ENCODE data around the gene BBS9.
"Not testable (repeated sequence)": the region's sequence is repeated elsewhere in the genome, so short reads cannot be mapped to it uniquely, and the experiment has no call there.

BBS9 gene

GRCh38 chr7:33248671-33249070 lies 119.3 kb downstream of the BBS9 start:
- Histone ChIP-seq H3K4me3 (no peak overlapping the region), H3K27me3 (no peaks in the 10 kb centered on the region), H3K36me3 (no peaks in the 10 kb centered on the region), H3K27ac (no peak overlapping the region), H3K9me3 (no peaks in the 10 kb centered on the region), H3K4me1 (peaks cover 0 to 17% (median 2%) of the 10 kb centered on the region in 4 donors)
- DNase-seq = no peak
- TF ChIP-seq, protein P1, sequence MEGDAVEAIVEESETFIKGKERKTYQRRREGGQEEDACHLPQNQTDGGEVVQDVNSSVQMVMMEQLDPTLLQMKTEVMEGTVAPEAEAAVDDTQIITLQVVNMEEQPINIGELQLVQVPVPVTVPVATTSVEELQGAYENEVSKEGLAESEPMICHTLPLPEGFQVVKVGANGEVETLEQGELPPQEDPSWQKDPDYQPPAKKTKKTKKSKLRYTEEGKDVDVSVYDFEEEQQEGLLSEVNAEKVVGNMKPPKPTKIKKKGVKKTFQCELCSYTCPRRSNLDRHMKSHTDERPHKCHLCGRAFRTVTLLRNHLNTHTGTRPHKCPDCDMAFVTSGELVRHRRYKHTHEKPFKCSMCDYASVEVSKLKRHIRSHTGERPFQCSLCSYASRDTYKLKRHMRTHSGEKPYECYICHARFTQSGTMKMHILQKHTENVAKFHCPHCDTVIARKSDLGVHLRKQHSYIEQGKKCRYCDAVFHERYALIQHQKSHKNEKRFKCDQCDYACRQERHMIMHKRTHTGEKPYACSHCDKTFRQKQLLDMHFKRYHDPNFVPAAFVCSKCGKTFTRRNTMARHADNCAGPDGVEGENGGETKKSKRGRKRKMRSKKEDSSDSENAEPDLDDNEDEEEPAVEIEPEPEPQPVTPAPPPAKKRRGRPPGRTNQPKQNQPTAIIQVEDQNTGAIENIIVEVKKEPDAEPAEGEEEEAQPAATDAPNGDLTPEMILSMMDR (IDR thresholded peaks at IDR 0.05) = no peak
- intact Hi-C loops (cut with DNase I; ENCODE audit: low total_unique reads) = no loop called here

DNA sequence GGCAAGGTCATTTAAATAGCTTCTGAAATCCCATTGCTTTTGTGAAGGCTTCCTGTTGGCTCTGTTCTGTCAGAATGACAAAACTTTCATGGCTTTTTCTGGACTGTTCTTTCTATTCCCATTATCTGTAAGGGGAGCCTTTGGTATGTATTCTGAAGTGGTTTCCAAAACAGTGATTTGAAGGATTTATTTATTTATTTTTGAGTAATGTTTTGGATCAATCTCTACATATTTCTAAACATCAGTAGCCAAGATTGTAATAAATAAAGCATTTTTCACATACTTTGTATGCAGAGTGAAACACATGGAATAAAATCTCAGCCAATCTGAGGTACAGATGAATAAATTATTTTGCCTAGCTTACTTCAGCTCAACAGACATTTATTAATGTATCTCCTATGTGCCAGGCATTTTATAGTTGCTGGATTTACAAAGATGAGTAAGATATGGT lies 121.1 kb downstream of the BBS9 start:
- H3K27ac ChIP-seq = no peak overlapping the region
- intact Hi-C loops (cut with DNase I; ENCODE audit: low total_unique reads) = no loop called here
- TF ChIP-seq, protein P1 (IDR thresholded peaks at IDR 0.05) = no peak
- H3K36me3 ChIP-seq = no peaks in the 10 kb centered on the region
- DNase-seq = no peak
- no peaks in the 10 kb centered on the region for H3K9me3 ChIP-seq
- H3K27me3 ChIP-seq = no peaks in the 10 kb centered on the region
- H3K4me1 ChIP-seq = peaks cover 0 to 17% (median 2%) of the 10 kb centered on the region in 4 donors
- H3K4me3 ChIP-seq = no peak overlapping the region

GRCh38 chr7:33251301-33251700 lies 121.9 kb downstream of the BBS9 start:
- intact Hi-C loops (cut with DNase I; ENCODE audit: low total_unique reads) = no loop called here
- TF ChIP-seq, protein P1 (IDR thresholded peaks at IDR 0.05) = no peak
- Histone ChIP-seq H3K27ac (no peak overlapping the region), H3K4me3 (no peak overlapping the region), H3K27me3 (no peaks in the 10 kb centered on the region), H3K36me3 (no peaks in the 10 kb centered on the region), H3K9me3 (no peaks in the 10 kb centered on the region), H3K4me1 (peaks cover 0 to 17% (median 2%) of the 10 kb centered on the region in 4 donors)
- no peak for DNase-seq

DNA sequence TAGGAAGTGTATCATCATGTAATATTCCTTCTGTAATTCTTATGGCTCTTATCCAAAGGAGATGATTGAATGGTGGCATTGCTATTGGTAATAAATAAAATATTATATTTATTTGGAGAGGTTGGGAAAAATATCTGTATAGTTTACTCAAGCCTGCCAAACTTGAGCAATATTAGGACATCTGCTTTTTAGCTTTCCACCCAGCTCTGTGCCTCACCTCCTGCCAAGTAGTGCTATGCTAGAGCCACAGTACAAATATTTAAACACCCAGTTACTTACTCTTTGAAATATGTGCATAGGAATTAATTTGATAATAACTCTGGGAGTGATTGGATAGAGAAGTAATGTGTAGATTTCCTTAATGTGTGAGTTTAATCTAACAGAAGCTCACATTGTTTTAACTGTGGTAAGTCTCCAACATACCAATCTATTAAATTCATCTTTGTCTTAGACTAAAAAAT lies 129.2 kb downstream of the BBS9 start:
- no peaks in the 10 kb centered on the region for H3K9me3 ChIP-seq
- no peak overlapping the region for H3K4me3 ChIP-seq
- TF ChIP-seq, protein P1 (IDR thresholded peaks at IDR 0.05) = no peak
- no peak for DNase-seq
- no peak overlapping the region for H3K27ac ChIP-seq
- no peaks in the 10 kb centered on the region for H3K4me1 ChIP-seq
- no peaks in the 10 kb centered on the region for H3K36me3 ChIP-seq
- intact Hi-C loops (cut with DNase I; ENCODE audit: low total_unique reads) = no loop called here
- no peaks in the 10 kb centered on the region for H3K27me3 ChIP-seq

DNA sequence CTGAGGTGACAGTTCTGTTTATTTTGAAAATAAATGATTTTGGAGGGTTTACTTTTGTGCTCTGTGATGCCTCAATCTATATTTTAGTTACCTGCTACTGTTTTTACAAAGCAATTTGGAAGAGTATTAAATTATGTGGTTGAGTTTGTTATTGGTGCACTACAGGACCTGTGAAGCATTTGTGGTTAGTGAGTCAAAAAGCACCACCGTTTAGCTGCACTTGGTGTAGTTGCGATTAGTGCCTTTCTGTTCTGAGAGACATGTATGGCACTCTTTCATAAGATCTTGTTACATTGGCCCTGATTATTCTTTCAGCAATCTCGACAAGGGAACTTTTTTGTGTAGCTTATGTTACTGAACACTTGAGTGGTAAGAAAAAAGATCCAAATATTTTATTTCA lies 132.2 kb downstream of the BBS9 start:
- Histone ChIP-seq H3K36me3 (no peaks in the 10 kb centered on the region), H3K4me1 (no peaks in the 10 kb centered on the region), H3K4me3 (no peak overlapping the region), H3K27ac (no peak overlapping the region), H3K9me3 (no peaks in the 10 kb centered on the region), H3K27me3 (no peaks in the 10 kb centered on the region)
- intact Hi-C loops (cut with DNase I; ENCODE audit: low total_unique reads) = no loop called here
- DNase-seq = no peak
- TF ChIP-seq, protein P1 (IDR thresholded peaks at IDR 0.05) = no peak

DNA sequence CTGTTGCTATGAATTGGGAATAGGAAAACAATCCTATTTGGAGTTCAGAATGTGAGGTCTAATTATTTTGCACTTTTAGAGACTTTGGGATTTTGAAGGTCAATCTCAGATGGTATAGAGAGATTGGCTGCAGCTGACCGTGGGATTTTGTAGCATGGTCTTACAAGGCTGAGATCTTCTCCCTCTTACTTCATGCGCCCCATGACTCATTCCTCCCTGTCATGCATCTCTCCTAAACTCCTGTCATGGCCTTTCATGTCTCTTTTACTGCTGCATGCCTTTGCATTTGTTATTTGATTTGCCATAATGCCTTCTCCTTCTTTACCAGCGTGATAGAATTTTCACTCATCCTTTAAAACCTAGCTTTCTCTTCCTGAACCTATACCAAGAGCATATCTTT lies 133.1 kb downstream of the BBS9 start:
- Histone ChIP-seq H3K36me3 (no peaks in the 10 kb centered on the region), H3K4me1 (no peaks in the 10 kb centered on the region), H3K27me3 (no peaks in the 10 kb centered on the region), H3K9me3 (no peaks in the 10 kb centered on the region), H3K27ac (no peak overlapping the region), H3K4me3 (no peak overlapping the region)
- TF ChIP-seq, protein P1 (IDR thresholded peaks at IDR 0.05) = no peak
- DNase-seq = no peak
- intact Hi-C loops (cut with DNase I; ENCODE audit: low total_unique reads) = no loop called here

- DNase-seq; H3K4me3 ChIP-seq; H3K4me1 ChIP-seq; intact Hi-C loops (cut with DNase I; ENCODE audit: low total_unique reads); H3K27me3 ChIP-seq; H3K9me3 ChIP-seq; H3K27ac ChIP-seq: not testable (repeated sequence)
- peaks cover 0 to 15% (median 11%) of the 10 kb centered on the region in 3 donors for H3K36me3 ChIP-seq
Measured at GRCh38 chr7:33271839-33272371, 142.5 kb downstream of the BBS9 start.
